ENCODE data around the gene TREML2. TPM values are rescaled to one million over a fixed set of nuclear protein-coding genes. Genes with fewer than 3 reads are reported as not detected.

TREML2 gene
- total and polyA plus RNA-seq, 3 donors from 2014 or later, result 1.1 to 5.8 (median 1.8) TPM

DNA sequence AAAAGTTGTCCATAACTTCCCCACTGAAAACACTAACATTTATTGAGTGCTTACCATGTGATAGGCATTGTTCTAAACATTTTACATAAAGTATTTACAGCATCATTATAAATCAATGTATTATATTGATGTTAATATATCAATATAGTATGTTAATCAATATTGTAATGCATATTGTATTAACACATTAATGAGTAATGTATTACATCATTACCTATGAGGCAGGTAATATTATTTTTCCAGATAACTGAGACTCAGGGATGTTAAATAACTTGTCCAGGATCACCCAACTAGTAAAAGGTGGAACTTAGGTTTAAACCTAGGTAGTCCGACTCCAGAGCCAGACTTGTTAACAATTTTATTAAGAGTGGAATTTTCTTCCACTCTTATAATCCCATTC is 25.9 kb downstream of the TREML2 start:
- no peaks in the 10 kb centered on the region for H3K27me3 ChIP-seq
- DNase-seq, result no peak
- H3K4me1 ChIP-seq, result no peaks in the 10 kb centered on the region
- intact Hi-C loops (cut with DNase I; ENCODE audit: low total_unique reads), result no loop called here
- H3K9me3 ChIP-seq, result no peaks in the 10 kb centered on the region
- H3K4me3 ChIP-seq, result no peak overlapping the region
- TF ChIP-seq, protein P1, sequence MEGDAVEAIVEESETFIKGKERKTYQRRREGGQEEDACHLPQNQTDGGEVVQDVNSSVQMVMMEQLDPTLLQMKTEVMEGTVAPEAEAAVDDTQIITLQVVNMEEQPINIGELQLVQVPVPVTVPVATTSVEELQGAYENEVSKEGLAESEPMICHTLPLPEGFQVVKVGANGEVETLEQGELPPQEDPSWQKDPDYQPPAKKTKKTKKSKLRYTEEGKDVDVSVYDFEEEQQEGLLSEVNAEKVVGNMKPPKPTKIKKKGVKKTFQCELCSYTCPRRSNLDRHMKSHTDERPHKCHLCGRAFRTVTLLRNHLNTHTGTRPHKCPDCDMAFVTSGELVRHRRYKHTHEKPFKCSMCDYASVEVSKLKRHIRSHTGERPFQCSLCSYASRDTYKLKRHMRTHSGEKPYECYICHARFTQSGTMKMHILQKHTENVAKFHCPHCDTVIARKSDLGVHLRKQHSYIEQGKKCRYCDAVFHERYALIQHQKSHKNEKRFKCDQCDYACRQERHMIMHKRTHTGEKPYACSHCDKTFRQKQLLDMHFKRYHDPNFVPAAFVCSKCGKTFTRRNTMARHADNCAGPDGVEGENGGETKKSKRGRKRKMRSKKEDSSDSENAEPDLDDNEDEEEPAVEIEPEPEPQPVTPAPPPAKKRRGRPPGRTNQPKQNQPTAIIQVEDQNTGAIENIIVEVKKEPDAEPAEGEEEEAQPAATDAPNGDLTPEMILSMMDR (IDR thresholded peaks at IDR 0.05), result no peak
- no peak for TF ChIP-seq POLR2A (IDR thresholded peaks at IDR 0.05)
- 93 to 98% methylated on average over 1 of the region's 1 CpG for WGBS, 2 donors
- no peaks in the 10 kb centered on the region for H3K36me3 ChIP-seq (ENCODE audit: low read depth, missing control alignments)
- no peak overlapping the region for H3K27ac ChIP-seq

DNA sequence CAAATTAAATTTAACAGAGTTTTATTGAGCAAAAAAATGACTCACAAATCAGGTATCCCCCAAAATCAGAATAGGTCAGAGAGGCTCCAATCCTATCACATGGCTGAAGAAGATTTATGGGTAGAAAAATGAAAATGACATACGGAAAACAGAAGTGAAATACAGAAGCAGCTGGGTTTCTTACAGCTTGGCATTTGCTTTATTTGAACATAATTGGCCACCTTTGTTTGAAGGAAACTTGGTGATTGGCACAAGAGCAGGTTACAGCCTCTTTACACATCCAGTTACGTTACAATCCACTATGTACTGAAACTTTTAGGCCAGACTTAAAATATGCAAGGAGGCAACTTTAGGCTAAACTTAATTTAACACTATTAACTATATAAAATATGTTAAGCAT is 26.3 kb downstream of the TREML2 start:
- H3K36me3 ChIP-seq (ENCODE audit: low read depth, missing control alignments), result no peaks in the 10 kb centered on the region
- intact Hi-C loops (cut with DNase I; ENCODE audit: low total_unique reads), result no loop called here
- H3K4me3 ChIP-seq, result no peak overlapping the region
- 82 to 85% methylated on average over 2 of the region's 2 CpGs for WGBS, 2 donors
- no peaks in the 10 kb centered on the region for H3K9me3 ChIP-seq
- H3K27me3 ChIP-seq, result no peaks in the 10 kb centered on the region
- no peak overlapping the region for H3K27ac ChIP-seq
- no peak for TF ChIP-seq POLR2A (IDR thresholded peaks at IDR 0.05)
- TF ChIP-seq, protein P1 (IDR thresholded peaks at IDR 0.05), result no peak
- no peaks in the 10 kb centered on the region for H3K4me1 ChIP-seq
- no peak for DNase-seq

DNA sequence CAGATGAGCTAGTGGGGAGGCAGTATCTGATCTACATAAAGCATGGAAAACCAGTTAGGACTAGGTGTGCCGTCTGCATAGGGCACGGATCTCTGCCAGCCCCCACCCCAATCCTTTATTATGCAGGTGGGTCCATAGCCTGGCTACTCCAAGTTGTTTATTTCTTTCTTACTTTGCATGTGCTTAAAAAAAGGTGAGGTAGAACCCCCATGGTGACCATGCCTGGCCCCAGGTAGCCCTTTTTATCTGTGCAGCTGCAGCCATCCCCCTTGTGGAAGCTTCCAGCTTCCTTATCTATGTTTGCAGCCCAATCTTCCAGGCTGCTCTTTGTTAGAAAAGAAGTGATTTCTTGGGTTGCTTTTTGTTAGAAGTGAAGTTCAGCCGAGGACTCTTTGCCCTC is 29.0 kb downstream of the TREML2 start:
- intact Hi-C loops (cut with DNase I; ENCODE audit: low total_unique reads), result no loop called here
- H3K4me3 ChIP-seq, result no peak overlapping the region
- H3K4me1 ChIP-seq, result no peaks in the 10 kb centered on the region
- DNase-seq, result no peak
- no peak for TF ChIP-seq POLR2A (IDR thresholded peaks at IDR 0.05)
- TF ChIP-seq, protein P1 (IDR thresholded peaks at IDR 0.05), result no peak
- no peaks in the 10 kb centered on the region for H3K9me3 ChIP-seq
- no peak overlapping the region for H3K27ac ChIP-seq
- no peaks in the 10 kb centered on the region for H3K27me3 ChIP-seq
- WGBS, 2 donors, result 36 to 59% methylated on average over 3 of the region's 3 CpGs
- H3K36me3 ChIP-seq (ENCODE audit: low read depth, missing control alignments), result no peaks in the 10 kb centered on the region

DNA sequence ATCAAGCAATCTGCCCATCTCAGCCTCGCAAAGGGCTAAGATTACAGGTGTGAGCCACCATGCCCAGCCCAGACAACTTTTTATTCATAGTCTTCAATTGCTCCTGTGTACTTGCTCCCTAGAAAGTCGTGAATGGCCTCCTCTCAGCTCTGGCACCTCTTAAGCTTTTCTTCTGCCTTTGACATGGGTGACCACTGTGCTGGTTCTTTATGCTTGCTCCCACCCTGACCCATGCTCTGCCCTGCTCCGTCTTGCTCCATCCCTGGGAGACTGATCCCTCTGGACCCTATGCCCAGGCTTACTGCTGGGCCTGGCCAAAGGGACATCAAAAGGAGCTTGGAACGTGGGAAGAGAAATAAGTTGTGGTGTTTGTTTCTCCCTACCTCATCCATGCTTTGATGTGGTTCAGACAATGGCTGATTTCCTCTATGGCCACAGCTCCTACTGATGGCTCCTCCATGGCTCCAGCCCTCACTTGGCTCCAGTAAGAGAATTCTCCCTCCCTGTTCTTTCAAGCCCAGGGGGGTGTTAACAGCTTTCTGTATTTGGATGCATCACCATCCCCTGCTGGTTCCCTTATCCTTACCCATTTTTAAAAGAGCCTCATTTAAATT is 30.3 kb downstream of the TREML2 start:
- intact Hi-C loops (cut with DNase I; ENCODE audit: low total_unique reads), result no loop called here
- Histone ChIP-seq H3K27me3 (no peaks in the 10 kb centered on the region), H3K9me3 (no peaks in the 10 kb centered on the region), H3K36me3 (ENCODE audit: low read depth, missing control alignments) (no peaks in the 10 kb centered on the region), H3K4me1 (no peaks in the 10 kb centered on the region), H3K27ac (no peak overlapping the region), H3K4me3 (no peak overlapping the region)
- TF ChIP-seq, protein P1 (IDR thresholded peaks at IDR 0.05), result no peak
- no peak for TF ChIP-seq POLR2A (IDR thresholded peaks at IDR 0.05)
- DNase-seq, result no peak
- WGBS, 2 donors, result 81 to 84% methylated on average over 4 of the region's 4 CpGs
